GM23338 (cell line): Measurements from ENCODE around the gene MIER2. TPM values are rescaled to one million over a fixed set of nuclear protein-coding genes. Genes with fewer than 3 reads are reported as not detected.

Source experiments
- ATAC-seq: fragments of 200-7000 bp; cut with Tn5 transposase; 3 replicates; pipeline ENCODE4 v1.9.1; 2020
- DNase-seq: peaks from one replicate; pipeline ENCODE4 v3.0.0-alpha.2; 2015; ENCODE audit warnings: low spot score
- H2AFZ ChIP-seq: fragments of 200-600 bp; sonication (generic); 2 replicates; pipeline ENCODE4 v1.8.0; 2016; ENCODE audit warnings: antibody characterized with exemption, mild to moderate bottlenecking, moderate library complexity
- H3F3A ChIP-seq: fragments of 200-600 bp; sonication (generic); replicated peaks from 2 replicates; pipeline ENCODE4 v1.8.0; 2017; ENCODE audit warnings: antibody characterized with exemption, mixed run types, low read depth
- H3K27ac ChIP-seq: fragments of 200-600 bp; sonication (generic); 2 replicates; pipeline ENCODE4 v1.6.1; 2016; ENCODE audit warnings: low read depth
- H3K27me3 ChIP-seq: fragments of 200-600 bp; sonication (generic); 2 replicates; pipeline ENCODE4 v1.8.0; 2016; ENCODE audit warnings: mild to moderate bottlenecking, mixed run types, moderate library complexity; ENCODE audit not compliant: insufficient read depth
- H3K36me3 ChIP-seq: fragments of 200-600 bp; sonication (generic); 2 replicates; pipeline ENCODE4 v1.8.0; 2016; ENCODE audit warnings: mild to moderate bottlenecking; ENCODE audit not compliant: insufficient read depth
- H3K4me1 ChIP-seq: fragments of 200-600 bp; sonication (generic); 2 replicates; pipeline ENCODE4 v1.8.0; 2016; ENCODE audit warnings: mild to moderate bottlenecking, moderate library complexity; ENCODE audit not compliant: insufficient read depth
- H3K4me2 ChIP-seq: fragments of 200-600 bp; sonication (generic); 2 replicates; pipeline ENCODE4 v1.7.1; 2017; ENCODE audit warnings: mixed run types
- H3K4me3 ChIP-seq: fragments of 200-600 bp; sonication (generic); 2 replicates; pipeline ENCODE4 v1.6.1; 2016; ENCODE audit warnings: mixed run types
- H3K79me2 ChIP-seq: fragments of 200-600 bp; sonication (generic); replicated peaks from 2 replicates; pipeline ENCODE4 v1.8.0; 2017; ENCODE audit warnings: mild to moderate bottlenecking; ENCODE audit not compliant: insufficient read depth
- H3K9me2 ChIP-seq: fragments of 200-600 bp; sonication (generic); 2 replicates; pipeline ENCODE4 v1.8.0; 2017; ENCODE audit not compliant: insufficient read depth
- H4K20me1 ChIP-seq: fragments of 200-600 bp; sonication (generic); replicated peaks from 2 replicates; pipeline ENCODE4 v1.8.0; 2017; ENCODE audit warnings: mild to moderate bottlenecking; ENCODE audit not compliant: insufficient read depth
- H3K27ac Mint-ChIP-seq: 2 replicates; pipeline ENCODE4 v1.8.0; 2020; ENCODE audit warnings: inconsistent platforms, mild to moderate bottlenecking, moderate library complexity, mixed read lengths
- H3K27me3 Mint-ChIP-seq: 3 replicates; pipeline ENCODE4 v1.8.0; 2022; ENCODE audit warnings: low read depth, mild to moderate bottlenecking, moderate library complexity, mixed read lengths, inconsistent platforms; ENCODE audit not compliant: insufficient read depth, poor library complexity
- H3K36me3 Mint-ChIP-seq: 3 replicates; pipeline ENCODE4 v1.8.0; 2021; ENCODE audit warnings: low read depth, mild to moderate bottlenecking, inconsistent platforms, moderate library complexity, mixed read lengths
- H3K4me1 Mint-ChIP-seq: 3 replicates; pipeline ENCODE4 v1.8.0; 2020; ENCODE audit warnings: mild to moderate bottlenecking, inconsistent platforms, mixed read lengths
- H3K4me3 Mint-ChIP-seq: 3 replicates; pipeline ENCODE4 v1.8.0; 2021; ENCODE audit warnings: moderate library complexity, mild to moderate bottlenecking, inconsistent platforms, mixed read lengths
- H3K9me3 Mint-ChIP-seq: 3 replicates; pipeline ENCODE4 v1.8.0; 2020; ENCODE audit warnings: moderate library complexity, mild to moderate bottlenecking, inconsistent platforms, mixed read lengths
- CTCF ChIP-seq, 2 experiments: fragments of 200-600 bp in 1 of 2; sonication (generic) in 1 of 2; conservative IDR thresholded peaks; 2 replicates each; pipeline versions ENCODE4 v1.5.1 to v1.6.1; 2016 to 2017; ENCODE audit warnings: antibody characterized with exemption in 2 of 2, low read depth in 2 of 2, mild to moderate bottlenecking in 2 of 2, moderate library complexity in 1 of 2
- JUNB ChIP-seq: IDR thresholded peaks from one replicate; pipeline ENCODE4 v1.6.1; 2016; ENCODE audit warnings: antibody characterized with exemption; ENCODE audit not compliant: unreplicated experiment
- NANOG ChIP-seq: IDR thresholded peaks from 2 replicates; pipeline ENCODE4 v1.6.1; 2016; ENCODE audit warnings: antibody characterized with exemption, borderline replicate concordance
- ZNF331 ChIP-seq: fragments of 250-450 bp; sonication (Bioruptor Pico); IDR thresholded peaks from 2 replicates; pipeline ENCODE4 v1.5.0; 2020; ENCODE audit warnings: low read depth, mild to moderate bottlenecking, moderate library complexity
- ZNF462 ChIP-seq: fragments of 250-450 bp; sonication (Bioruptor Pico); IDR thresholded peaks from 2 replicates; pipeline ENCODE4 v1.5.0; 2020; ENCODE audit warnings: mild to moderate bottlenecking, moderate library complexity
- polyA plus RNA-seq: library from polyadenylated mRNA; unstranded; fragments of >200 nt; fragmentation: Nextera tagmentation; extraction: Ambion mirVana; gene quantifications from 2 replicates; pipeline ENCODE4 v1.2.1, GENCODE V29; 2016
- total RNA-seq: library from RNA; depleted of rRNA; stranded (reverse); fragments of >200 nt; shearing (Covaris generic); gene quantifications from 2 replicates; pipeline ENCODE4 v1.2.3, GENCODE V29; 2014

MIER2 gene
- total and polyA plus RNA-seq, 2 experiments from 2014 or later, result 30.2 to 37.9 TPM

- no peak for TF ChIP-seq ZNF462 (CRISPR knock-in tag)
Observed at GRCh38 chr19:351976-352625, 7.5 kb upstream of the MIER2 start (continued).

GRCh38 chr19:347946-348861, 3.6 kb upstream of the MIER2 start:
- peak; percentile 73 for DNase-seq
- peaks cover 10% of the 10 kb centered on the region for H3K79me2 ChIP-seq
- H3K4me3 ChIP-seq, result no peak overlapping the region
- H3K9me2 ChIP-seq, result no peaks in the 10 kb centered on the region
- no peak for TF ChIP-seq JUNB
- no peak for TF ChIP-seq NANOG
- no peak for TF ChIP-seq ZNF331 (CRISPR knock-in tag)
- TF ChIP-seq CTCF (conservative IDR thresholded peaks at IDR 0.05; ENCODE audit: low read depth in 2 of 2), result peak; percentile 49 to 71
- H3K4me2 ChIP-seq, result no peak overlapping the region
- peaks cover 10% of the 10 kb centered on the region; the same call in 1 of the 2 replicates for H3K27me3 ChIP-seq
- H3K36me3 Mint-ChIP-seq, result peaks cover 14% of the 10 kb centered on the region
- no peaks in the 10 kb centered on the region for H3K36me3 ChIP-seq
- no peaks in the 10 kb centered on the region for H3F3A ChIP-seq
- H3K9me3 Mint-ChIP-seq, result peaks cover 21% of the 10 kb centered on the region
- H3K27me3 Mint-ChIP-seq, result peaks cover 26% of the 10 kb centered on the region
- peaks cover 6% of the 10 kb centered on the region for H4K20me1 ChIP-seq
- ATAC-seq, result peak; percentile 46
- H3K27ac ChIP-seq, result no peak overlapping the region
- H3K4me3 Mint-ChIP-seq, result no peak overlapping the region
- H3K4me1 ChIP-seq, result peaks cover 7% of the 10 kb centered on the region; the same call in 1 of the 2 replicates
- H3K4me1 Mint-ChIP-seq, result peaks cover 15% of the 10 kb centered on the region
- no peak overlapping the region for H3K27ac Mint-ChIP-seq
- 0 out of 2 replicates have a peak overlapping the region, but pooled peaks have one; percentile 38 for H2AFZ ChIP-seq
